Activated T-cell treated with anti-CD3 and anti-CD28 coated beads for 4 hours (primary cell): Measurements from ENCODE around the gene MYO5A.

Experiments
- DNase-seq: peaks from one replicate; pipeline ENCODE4 v3.0.0-alpha.2; 2020

The MYO5A gene

DNA sequence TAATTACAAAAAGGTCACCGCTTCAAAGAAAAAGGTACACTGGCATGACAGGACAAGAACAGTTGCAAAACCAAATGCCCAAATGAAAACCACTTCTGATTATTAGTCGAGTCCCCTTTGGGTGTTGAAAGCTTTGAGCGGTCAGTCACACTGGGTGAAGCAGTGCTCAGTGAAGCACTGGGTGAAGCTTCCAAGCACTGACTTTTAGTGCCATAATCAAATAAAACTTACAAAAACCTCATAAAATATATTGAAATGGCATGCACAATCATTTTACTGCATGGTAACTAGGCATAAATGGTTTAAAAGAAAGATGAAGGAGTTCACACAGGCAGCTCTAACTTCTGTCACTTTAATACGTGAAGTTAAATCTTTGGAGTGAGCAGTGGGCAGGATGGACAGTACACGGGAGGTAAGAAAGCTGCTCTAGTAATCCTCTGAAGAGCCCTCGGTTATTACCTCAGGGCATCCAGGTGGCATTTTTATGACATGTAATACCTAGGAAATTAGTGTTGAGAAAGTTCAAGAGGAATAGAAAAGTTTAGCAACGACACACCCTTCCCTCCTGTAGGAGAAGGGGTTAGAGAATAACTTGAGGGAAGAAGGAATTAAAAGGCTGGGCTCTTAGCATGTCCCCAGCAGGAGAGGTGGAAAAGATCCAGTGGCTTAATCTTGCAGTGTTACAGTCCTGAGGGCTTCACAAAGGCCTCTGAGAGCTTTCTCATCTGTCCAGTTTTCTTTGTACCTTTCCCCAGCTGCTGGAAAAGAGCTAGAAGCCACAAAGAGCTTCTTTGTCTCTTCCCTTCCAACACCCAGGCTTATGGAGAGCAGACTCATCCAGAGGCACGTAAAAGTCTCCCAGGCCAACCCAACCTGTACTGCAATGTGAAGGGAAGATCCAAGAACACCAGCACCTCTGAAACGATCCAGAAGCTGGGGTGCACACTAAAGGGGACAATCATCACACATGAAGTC, 168.2 kb downstream of the MYO5A start:
- no peak for DNase-seq

DNA sequence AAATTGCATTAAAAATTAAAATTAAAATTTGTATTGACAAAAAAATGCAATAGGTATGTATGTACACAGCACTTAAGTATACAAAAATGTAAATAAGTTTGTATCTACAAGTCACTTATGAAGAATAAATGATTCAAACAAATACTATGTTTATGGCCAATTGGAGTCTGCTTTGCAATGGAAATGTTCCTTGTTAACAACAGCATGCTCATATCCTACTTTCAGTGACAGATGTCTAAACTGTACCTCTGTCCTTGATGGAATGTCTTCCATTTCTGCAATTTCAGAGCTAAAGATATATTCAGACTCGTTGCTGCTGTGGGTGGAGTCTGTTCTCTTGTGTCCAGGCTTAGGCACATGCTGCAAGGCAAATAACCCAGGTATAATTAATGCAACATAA, 169.0 kb downstream of the MYO5A start:
- DNase-seq: no peak

GRCh38 chr15:52357949-52358348, 170.7 kb downstream of the MYO5A start:
- no peak for DNase-seq

GRCh38 chr15:52352086-52352485, 176.6 kb downstream of the MYO5A start:
- DNase-seq: no peak

DNA sequence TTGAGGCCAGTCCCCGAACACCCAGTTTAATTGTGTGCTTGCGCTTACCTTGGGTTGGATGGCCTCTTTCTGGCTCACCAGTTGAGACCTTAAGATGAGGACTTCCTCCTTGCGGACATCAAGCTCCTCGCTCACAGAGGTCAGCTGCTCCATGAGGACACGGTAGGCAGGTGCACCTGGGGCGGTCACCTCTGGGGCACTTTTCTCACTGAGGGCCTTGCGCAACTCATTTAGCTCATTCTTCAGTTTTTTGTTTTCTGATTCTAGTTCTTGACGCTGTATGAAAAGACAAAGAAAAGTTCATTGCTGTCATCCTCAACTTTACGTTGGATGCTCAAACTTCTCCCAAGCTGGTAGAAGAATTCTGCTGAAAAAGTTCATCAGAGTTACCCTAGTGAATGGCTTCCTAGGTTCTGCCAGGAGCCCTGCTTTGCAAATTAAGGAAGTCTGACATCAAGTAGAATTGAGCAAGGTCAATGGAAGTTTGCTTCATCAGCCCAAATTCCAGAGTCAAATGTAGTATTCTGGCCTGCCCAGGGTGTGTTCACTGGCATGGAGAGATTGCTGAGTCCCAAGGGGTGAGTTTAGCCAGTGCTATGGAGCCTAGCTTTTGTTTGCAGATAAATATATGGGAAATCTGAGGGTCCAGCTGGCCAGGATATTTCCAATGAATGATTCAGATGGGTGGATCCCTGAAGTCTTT, 177.3 kb downstream of the MYO5A start:
- no peak for DNase-seq

- DNase-seq: no peak
These were observed 178.3 kb downstream of the MYO5A start for GRCh38 chr15:52350423-52350822.

DNA sequence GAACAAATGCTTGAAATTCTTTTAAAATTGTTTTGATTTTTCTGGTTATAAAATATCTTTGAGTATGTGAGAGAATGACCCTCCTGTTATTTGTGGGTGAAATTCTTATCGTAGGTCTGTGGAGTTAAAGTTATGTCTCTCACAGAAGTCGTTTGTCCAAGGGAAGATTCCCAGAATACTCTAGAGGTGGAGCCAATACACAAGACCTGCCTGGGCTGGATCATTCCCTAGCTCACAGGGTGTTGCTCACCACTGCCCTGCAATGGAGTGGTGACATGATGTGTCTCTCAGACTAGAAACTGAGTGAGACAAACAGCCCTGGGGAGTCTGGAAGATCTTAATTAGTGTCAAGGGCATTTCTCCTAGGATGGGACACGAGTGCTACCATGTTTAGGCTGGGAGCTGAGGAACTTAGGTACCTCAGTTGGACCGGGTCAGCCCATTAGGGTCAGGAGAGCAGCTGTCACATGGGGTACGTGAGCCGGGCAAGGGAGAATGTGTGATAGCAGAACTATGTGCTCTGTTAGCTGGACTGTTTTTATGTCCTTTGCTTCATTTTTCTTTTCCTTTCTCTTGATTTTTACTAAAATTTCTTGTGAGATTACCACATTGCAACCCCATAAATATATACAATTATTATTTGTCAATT, 179.5 kb downstream of the MYO5A start:
- DNase-seq: no peak

GRCh38 chr15:52348056-52348745, 180.5 kb downstream of the MYO5A start:
- no peak for DNase-seq

DNA sequence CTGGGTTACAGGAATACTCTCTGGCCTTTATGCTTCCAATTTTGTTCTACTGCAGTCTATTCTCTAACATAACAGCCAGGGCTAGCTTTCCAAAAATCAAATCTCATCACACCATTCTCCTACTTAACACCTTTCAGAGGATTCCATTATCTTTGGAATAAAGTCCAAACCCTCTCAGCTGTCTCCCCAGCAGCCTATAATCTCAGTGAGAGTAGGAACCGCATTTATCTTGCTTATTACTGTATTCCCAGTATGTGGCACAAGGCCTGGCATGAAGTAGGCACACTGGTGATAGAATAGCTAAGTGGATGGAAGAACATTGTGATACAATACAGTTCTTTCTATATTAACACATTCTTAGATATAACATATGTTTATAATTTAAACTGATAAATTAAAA, 184.1 kb downstream of the MYO5A start:
- DNase-seq: no peak

GRCh38 chr15:52343831-52344230, 184.8 kb downstream of the MYO5A start:
- no peak for DNase-seq

DNA sequence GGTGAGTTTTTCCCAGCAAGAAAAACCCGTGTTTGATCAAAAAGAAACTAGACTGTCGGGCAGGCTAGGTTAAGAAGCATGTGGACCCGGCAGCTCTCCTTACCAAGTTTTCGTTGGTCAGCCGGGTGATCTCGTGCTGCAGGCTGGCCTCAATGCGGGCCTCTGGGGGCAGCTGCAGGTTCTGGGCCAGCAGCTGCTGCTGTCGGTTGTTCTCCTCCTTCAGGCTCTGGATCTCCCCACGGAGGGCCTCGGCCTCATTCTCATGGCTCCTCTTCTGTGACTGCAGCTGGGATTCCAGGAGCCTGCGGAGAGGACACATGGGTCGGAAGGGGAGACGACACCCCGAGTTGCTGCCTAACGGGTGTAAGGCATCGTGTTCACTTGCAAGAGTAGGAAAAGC, 188.6 kb downstream of the MYO5A start:
- no peak for DNase-seq

- DNase-seq: no peak
These were observed 189.8 kb downstream of the MYO5A start for GRCh38 chr15:52338891-52339290.

GRCh38 chr15:52338058-52338457, 190.6 kb downstream of the MYO5A start:
- no peak for DNase-seq

DNA sequence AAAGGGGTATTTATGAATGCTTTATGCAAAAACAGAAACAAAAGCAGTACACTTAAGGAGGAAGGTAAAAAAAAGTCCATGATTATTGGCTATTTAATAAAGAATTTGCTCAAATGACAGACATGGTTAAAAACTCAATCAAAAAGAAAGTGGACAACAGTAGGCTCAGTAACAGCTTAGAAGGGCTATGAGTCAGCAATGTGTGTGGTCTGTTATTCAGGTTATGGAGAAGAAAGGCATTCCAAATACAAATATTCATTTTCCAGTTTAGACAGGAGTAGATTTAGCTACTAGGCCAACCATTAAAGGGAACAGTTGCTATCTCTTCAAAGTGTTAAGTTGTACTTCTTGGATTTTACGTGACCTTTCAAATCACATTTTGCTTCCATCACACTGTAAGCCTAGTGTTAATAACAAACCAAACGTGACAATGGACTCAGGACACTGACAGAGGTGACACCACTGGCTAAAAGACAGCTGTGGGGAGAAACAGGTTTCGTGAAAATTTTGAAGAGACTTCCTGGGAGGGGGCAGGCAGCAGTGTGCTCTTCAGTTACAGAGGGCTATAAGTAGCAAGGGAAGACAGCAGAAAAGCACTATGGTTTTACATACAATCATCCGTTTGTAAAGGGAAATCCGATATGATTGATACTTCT, 191.4 kb downstream of the MYO5A start:
- no peak for DNase-seq

- DNase-seq: no peak
These were observed 192.2 kb downstream of the MYO5A start for GRCh38 chr15:52336529-52336928.

DNA sequence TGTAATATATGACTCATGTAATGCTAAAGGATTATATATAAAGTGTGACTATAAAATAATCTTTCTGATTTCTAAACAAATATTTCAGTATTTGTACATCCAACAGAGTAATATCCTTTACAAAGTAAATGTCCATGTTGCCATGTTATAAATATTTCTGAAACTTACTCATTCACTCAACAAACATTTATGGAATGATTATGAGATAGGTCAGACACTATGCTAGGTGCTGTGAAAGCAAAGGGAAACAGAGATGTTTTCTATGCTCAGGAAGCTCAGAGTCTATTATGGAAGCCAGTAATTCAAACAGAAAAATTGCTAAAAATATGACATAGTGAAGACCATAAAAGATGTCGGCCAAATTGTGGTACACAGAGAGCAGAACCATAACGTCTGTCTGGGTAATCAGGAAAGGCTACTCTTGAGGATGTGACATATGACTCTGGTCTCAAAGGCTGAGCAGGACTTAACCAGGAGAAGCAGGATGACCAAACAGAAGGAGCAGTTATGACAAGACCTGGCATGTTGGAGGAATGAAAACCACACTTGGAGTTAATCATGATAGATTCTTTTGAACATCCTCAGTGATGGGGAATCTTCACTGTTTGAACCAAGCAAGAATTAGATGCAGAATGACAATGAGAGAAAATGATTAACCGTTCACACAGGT, 194.1 kb downstream of the MYO5A start:
- no peak for DNase-seq

DNA sequence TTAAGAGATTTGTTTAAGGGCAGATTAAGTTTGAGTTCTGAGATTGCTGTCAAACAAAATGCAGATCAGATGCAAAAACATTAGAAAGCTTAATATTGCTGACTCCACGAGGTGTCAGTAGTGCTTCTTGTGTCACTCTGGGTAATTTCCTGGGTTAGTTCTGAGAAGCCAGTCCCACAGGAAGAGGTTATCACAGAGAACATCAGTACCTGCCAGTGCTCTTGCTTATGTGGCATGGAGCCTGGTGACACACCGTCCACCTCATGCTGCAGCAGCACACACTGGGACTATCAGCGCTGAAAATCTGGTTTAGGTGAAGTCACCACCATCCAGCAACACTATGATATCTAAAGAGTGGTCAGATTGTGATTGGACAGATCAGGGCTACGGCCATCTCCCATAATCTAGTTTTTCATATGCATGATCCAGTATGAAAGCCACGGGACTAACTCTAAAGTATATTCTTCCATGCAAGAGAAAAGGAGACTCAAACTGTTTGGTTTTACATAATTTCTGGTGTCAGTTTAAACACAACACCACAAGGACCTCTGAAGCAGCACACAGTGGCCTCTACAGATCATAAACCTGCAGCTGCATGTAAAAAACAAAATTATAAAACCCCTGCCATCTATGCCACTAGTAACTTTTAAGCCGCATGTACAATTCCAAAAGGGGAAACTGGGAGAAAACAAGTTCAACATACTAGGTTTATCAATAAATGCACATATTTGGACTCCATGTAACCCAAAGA, 197.0 kb downstream of the MYO5A start:
- DNase-seq: peak; percentile 17

DNA sequence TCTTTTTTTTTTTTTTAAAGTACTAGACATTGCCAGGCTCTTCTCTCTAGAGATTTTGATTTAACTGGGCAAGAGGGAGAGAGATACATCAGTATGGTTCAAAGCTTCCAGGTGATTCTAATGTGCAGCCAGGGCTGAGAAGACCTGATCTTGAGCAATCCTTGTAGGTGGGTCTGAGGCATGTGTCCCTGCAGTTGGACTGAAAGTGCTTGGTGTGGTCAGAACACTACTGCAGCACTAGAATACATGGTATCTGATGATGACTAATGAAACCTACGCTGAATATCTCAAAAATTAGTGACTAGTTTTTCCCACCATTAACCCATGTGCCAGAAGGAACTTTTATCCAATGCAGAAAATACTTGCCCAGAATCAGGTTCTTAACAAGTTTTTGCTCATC, 198.7 kb downstream of the MYO5A start:
- no peak for DNase-seq

GRCh38 chr15:52329150-52329549, 199.5 kb downstream of the MYO5A start:
- no peak for DNase-seq

DNA sequence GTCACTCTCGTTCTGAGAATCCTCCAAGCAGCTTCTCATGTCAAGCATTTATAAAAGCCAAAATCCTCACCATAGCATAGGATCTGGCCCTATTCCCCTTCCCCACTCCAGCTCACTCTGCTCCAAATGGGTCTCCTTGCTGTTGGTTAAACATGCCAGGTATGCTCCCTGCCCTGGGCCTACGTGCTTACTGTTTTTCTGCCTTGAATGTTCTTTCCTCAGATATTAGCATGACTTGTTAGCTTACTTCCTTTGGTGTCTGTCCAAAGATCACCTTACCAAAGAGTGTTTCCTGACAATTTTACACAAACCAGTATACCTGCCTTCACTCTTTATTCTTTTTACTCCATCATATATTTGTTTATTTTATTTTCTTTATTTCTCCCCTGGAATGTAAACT, 200.0 kb downstream of the MYO5A start:
- no peak for DNase-seq

DNA sequence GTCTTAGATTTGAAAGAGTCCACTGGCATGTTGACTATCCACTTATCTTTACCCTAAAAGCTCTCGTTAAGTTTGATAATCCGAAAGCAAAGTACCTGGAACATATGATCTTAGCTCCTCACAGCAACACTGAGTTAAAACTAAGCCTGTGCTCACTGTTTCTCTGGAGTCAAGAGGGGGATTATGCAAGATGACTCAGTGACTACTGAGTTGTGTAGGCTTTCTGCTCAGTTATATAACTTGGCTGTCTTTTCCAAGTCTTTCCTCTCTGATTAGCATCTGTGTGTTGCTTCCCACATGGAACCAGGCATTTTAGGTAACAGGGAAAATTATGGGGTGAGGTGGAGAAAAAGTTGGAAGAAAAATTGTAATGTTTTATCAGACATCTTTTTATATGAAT, 201.9 kb downstream of the MYO5A start:
- DNase-seq: no peak
